CD4-positive, alpha-beta T cell treated with Interleukin-4 for 1 hour (primary cell): ENCODE measurements around the gene TMED3.
A peak's percentile ranks its signal among the peaks of the same experiment; 100 is the strongest.
"Not testable (repeated sequence)": the region's sequence is repeated elsewhere in the genome, so short reads cannot be mapped to it uniquely, and the experiment has no call there.

Experiments
- DNase-seq, 2 donors: peaks; one replicate each; pipeline ENCODE4 v3.0.0-alpha.2; 2020 to 2022

The TMED3 gene

GRCh38 chr15:79319973-79320372, 9.1 kb downstream of the TMED3 start:
- DNase-seq = not testable (repeated sequence)

DNA sequence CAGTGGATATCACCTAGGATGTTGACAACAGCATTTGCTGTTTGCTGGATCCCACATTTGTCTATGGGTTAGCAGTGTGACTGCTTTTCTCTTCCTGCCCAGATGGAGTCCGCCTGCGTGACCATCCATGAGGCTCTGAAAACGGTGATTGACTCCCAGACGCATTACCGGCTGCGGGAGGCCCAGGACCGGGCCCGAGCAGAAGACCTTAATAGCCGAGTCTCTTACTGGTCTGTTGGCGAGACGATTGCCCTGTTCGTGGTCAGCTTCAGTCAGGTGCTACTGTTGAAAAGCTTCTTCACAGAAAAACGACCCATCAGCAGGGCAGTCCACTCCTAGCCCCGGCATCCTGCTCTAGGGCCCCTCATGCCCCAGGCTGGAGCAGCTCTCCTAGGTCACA, 11.0 kb downstream of the TMED3 start:
- DNase-seq = no peak

DNA sequence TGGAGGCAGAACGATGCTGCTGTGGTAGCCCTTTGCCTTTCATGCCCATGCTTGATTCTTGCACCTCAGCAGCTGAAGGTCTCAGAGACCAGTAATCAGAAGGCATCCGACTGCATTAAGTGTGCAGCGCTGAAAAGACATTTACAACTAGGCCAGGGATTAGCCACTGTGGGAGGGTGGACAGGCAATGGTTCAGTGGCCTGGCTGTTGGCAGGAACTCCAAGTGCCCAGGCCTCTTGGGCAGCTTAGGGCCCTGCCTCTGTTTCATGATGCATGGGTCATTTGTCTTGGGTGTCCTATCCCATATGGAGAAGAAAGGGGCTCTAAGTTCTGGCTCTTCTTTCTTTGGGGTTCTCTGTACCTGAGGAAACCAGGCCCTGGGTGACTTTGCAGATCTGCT, 11.4 kb downstream of the TMED3 start:
- no peak for DNase-seq

- DNase-seq = no peak
Observed at GRCh38 chr15:79322945-79323344, 12.0 kb downstream of the TMED3 start.

GRCh38 chr15:79329171-79329611, 18.3 kb downstream of the TMED3 start:
- no peak for DNase-seq

DNA sequence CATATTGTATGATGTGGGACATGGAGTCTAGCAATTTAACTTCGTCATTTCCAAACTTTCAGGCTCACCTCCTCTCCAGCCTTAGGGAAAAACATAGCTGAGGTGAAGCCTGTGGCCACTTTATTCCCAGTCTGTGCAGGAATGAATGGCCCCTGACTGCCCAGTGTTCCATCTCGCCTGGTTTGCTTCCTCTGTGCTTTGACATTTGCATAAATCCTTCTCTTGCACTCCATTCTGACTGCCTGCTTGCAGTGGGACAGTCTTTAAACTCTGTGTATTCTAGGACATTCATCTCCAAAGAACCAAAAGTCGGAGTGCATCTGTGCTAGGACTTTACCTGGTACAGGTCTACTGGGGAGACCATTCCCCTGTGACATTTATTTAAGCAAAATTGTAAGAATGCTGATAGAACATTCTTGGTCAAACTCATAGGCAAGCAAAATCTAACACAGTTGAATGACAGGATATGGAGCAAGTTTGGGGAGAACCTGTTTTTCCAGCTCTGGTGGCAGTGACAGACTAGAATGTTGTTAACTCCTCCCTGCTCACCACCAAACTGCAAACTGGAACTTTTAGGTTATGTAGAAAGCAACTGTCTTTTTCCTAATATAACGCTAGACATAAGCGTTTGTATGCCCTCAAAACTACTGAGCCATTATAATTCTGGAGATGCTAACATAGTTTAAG, 22.1 kb downstream of the TMED3 start:
- DNase-seq = no peak

- DNase-seq = no peak
Observed at GRCh38 chr15:79337591-79337990, 26.7 kb downstream of the TMED3 start.

DNA sequence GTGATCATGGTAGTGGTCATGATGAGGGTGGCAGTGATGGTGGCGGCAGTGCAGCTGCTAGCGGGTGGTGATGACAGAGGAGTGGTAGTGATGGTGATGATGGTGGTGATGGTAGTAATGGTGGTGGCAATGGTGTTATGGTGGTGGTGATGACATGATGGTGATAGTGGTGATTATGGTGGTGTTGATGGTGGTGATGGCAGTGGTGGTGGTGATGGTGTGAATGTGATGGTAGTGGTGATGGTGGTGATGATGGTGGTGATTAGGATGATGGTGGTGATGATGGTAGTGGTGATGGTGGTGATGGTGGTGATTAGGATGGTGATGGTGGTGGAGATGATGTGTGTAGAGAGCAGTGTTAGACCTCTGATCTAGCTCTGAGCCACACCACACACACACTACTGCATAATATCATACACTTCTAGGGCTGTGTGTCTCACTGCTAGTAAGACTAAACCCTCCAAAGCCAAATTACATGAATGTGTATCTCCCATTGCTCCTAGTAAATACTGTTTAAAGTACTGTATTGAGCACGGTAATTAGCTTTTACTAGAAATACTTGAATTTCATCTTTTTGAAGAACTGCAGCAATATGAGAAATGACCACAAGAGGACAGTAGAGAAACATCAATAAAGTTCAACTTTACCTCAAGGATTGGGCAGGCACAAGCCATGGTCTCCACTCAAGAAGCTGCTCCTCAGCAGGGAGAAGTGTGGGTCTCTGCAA, 28.8 kb downstream of the TMED3 start:
- DNase-seq = peak in 1 of 2 donors; percentile 8

- no peak for DNase-seq
Observed at GRCh38 chr15:79340315-79340602, 29.3 kb downstream of the TMED3 start.

- DNase-seq = no peak
Observed at GRCh38 chr15:79341396-79341795, 30.5 kb downstream of the TMED3 start.

DNA sequence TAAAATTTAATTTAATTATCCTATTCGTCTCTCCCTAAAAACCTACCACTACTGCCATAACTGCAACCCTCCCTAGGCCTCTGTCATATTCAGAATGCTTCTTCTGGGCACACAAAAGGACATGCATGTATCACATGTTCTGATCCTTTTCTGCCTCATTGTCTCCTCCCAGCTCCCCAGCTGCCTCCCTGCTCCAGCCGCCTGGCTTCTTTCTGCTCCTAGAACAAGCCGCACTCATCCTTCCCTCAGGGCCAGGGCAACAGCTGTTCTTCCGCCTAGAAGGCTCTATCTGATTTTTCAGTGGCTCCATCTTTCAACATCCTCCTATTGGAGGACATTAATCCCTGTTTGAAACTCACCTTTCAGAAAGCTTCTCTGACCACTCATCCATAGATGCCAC, 38.6 kb downstream of the TMED3 start:
- DNase-seq = no peak

DNA sequence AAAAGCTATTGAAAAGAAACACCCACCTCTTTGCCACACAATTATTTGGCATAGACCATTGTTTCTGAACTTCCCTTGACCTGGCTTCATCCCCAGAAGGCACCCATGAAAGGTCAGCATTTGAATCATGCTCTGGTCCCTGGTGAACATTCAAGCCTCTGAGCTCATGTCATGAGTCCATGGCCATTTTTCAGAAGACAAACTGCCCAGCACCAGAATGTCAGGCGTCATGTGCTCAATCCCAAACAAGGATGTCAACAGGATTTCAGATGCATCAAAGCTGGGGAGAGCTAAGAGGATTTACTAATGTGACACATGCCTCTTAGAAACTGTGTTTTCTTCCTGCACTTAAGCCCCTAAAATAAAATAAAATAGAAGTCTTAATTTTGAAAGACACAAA, 41.3 kb downstream of the TMED3 start:
- DNase-seq = no peak

GRCh38 chr15:79357566-79357965, 46.7 kb downstream of the TMED3 start:
- DNase-seq = no peak

DNA sequence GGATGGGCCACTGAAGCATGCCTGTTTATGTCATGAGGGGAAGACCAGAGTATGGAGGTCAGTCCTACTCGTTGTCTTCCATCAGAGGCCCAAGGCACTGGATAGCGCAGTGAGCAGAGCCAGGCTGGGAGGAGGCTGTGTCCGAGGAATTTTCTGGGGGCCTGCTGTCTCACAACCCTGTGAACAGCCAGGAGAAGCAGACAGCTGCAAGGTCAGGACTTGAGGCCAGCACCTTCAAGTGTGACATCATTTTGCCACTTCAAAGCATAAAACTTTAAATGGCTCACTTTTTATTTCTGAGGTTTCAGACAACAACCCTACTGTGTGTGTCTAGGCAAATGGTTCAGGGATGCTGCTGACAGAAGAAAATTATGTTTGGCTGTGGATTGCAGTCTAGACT, 47.2 kb downstream of the TMED3 start:
- DNase-seq = no peak

GRCh38 chr15:79364571-79365240, 53.8 kb downstream of the TMED3 start:
- DNase-seq = no peak

- DNase-seq = no peak
Observed at GRCh38 chr15:79365765-79366164, 54.9 kb downstream of the TMED3 start.

DNA sequence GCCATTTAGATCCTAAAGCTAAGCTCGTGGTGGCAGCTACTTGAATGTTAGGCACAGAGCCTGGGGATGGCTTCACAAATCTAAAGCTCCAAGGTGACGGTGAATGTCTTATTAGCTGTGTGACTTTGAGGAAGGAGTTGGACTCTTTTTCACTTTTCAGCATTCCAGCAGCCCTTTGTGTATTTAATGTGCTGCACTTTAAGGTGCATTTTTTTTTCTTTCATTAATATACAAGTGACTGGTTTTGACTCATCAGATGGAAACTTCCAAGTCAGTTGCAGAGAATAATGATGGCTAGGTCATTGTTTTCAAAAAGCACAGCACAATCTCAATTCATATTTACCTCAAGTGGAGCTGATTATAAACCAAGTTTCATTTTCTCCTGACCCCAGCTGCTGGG, 55.8 kb downstream of the TMED3 start:
- no peak for DNase-seq

DNA sequence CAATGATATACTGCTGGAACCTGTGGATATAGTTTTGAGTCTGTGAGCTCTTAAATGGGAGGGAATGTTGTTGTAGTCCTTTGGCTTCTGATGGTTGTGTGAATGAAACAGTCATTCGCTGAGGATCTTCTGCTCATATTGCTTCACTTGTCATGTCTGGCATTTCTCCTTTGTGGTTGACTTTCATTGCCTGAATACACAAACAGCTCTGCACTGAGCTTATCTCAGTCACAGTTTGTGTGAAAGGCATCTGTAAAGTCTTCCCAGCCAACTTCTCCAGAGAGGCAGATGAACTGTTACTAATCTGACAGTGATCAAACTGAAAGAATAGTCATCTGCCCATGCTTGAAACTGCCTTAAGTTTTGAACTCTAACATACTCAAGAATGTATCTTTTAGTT, 59.8 kb downstream of the TMED3 start:
- DNase-seq = no peak

DNA sequence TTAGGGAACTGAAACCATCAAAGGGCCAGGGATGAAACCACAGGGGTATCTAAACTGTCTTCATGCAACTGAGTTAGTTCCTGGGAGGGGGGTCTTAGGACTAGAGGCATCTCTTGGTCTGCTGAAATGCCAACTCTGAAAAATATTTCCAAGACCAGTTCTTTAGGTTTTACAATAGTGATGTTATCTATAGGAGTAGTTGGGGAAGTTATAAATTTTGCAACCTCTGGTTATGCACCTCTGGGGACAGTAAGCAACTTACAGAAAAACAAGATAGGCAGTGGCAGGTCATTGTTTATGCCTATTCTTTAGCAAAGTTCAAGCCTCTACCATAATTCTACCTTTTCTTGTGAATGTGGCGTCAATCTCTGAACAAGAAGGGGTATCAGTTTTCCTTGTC, 60.7 kb downstream of the TMED3 start:
- DNase-seq = no peak

GRCh38 chr15:79372428-79372827, 61.5 kb downstream of the TMED3 start:
- no peak for DNase-seq
